SKM-1 (cell line): ENCODE measurements around the gene DENND1A.
A peak's percentile ranks its signal among the peaks of the same experiment; 100 is the strongest.
"Not testable (repeated sequence)": the region's sequence is repeated elsewhere in the genome, so short reads cannot be mapped to it uniquely, and the experiment has no call there.

Source experiments
- DNase-seq: peaks from one replicate; lab custom pipeline; 2025; ENCODE audit not compliant: unreplicated experiment; lab: John Stamatoyannopoulos, UW

DENND1A gene, protein sequence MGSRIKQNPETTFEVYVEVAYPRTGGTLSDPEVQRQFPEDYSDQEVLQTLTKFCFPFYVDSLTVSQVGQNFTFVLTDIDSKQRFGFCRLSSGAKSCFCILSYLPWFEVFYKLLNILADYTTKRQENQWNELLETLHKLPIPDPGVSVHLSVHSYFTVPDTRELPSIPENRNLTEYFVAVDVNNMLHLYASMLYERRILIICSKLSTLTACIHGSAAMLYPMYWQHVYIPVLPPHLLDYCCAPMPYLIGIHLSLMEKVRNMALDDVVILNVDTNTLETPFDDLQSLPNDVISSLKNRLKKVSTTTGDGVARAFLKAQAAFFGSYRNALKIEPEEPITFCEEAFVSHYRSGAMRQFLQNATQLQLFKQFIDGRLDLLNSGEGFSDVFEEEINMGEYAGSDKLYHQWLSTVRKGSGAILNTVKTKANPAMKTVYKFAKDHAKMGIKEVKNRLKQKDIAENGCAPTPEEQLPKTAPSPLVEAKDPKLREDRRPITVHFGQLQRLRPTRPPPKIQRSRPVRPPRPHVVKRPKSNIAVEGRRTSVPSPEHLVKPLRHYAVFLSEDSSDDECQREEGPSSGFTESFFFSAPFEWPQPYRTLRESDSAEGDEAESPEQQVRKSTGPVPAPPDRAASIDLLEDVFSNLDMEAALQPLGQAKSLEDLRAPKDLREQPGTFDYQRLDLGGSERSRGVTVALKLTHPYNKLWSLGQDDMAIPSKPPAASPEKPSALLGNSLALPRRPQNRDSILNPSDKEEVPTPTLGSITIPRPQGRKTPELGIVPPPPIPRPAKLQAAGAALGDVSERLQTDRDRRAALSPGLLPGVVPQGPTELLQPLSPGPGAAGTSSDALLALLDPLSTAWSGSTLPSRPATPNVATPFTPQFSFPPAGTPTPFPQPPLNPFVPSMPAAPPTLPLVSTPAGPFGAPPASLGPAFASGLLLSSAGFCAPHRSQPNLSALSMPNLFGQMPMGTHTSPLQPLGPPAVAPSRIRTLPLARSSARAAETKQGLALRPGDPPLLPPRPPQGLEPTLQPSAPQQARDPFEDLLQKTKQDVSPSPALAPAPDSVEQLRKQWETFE

DNA sequence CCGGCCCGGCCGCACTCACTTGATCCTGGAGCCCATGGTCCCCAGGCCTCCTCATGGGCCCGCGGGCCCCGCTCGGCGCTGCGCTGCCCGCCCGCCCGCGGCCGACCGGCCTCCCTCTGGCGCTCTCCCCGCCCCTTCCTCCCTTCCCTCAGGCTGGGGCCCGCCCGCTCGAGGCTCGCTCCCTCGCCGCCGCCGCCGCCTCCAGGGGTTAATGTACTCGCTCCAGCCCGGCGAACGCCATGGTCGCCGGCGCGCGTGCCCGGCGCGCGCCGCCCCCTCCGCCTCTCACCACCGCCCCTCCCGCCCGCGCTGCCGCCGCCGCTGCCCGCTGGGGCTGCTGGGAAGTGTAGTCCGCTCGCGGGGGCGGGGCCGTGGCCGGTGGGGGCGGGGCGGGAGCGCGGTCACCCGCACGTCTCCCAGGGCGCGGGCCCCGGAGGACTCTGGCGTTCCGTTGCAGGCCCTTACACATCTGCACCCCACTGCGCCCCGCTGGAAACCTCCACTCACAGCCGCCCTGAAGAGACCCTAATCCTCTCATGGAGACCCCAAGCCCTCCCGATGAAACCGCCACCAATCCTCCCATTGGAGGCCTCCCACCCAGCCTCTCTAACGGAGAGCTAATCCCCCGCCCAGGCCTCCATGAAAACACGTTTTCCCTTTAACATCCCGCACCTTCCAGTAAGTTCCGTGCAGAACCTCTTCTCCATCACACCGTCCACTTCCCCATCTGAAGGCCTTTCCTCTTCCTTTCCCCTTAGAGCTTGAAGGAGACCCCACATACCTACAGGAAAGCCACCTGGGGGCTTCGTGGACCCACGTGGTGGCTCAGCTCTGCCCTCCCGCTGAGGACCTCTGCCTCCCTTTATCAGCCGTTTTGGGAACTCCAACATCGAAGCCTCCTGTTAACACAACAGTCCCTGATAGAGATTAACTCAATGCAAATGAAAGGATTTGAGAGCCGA is at the start of gene DENND1A:
Gene DENND1A, minus strand, starts transcription at position 257 of the 962 bp plus-strand sequence. Its CDS starts 221 bp downstream, at position 36.
- DNase-seq, result peak; percentile 45

DNA sequence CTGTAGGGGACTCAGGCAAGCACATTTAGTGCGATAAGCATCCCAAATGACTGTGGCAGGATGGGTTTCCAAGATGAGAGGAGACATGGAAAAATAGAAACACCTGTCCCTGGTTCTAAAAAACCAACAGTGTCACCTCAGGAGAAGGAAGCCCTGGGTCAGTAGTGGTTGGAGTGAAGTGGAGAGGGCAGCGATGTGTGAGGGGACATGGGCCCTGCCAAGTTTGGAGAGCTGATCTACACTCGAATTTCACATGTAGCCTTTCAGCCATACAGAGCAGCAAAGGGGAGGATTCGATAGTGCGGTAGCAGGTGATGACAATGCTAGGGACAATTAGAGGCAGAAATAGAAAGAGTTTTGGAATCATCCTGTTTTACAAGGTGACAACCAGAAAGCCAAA is 49.1 kb upstream of the DENND1A start:
- no peak for DNase-seq

DNA sequence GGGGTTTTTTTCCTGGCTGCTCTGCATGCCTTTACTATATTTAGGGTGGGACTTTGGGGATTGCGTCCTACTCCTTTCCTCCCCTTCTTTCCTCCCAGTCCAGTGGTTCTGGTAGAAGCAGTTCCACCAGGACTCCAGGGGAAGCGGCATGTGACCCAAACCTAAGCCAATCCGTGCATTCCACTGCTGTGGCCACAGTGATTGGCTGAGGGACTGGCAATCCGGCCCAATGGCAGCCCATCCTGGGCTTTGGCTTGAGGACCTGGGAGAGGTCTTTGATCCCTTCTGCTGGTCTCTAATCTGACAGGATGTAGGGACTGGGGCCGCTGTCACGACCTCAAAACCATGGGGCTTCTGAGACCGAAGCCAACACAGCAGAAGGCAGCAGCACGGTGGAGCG is 46.7 kb upstream of the DENND1A start:
- DNase-seq, result not testable (repeated sequence)

DNA sequence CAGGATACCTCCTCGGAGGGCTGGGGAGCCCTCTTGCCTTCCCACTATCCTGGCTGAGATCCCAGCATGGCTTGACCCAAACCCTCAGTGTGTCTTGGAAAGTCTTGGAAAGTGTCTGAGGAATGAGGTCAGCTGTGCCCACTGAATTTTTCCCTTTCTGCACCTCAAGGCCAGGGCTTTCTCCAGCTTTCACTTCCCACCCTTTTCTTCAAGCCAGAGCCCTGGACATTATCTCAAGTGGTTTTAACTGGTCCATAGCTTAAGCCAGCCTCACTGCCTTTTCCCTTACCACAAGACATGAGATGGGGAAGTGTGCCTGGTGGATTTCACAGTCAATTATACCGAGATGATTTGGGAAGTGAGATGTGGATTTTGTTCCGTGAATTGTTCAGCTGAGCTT is 45.9 kb upstream of the DENND1A start:
- DNase-seq, result no peak

DNA sequence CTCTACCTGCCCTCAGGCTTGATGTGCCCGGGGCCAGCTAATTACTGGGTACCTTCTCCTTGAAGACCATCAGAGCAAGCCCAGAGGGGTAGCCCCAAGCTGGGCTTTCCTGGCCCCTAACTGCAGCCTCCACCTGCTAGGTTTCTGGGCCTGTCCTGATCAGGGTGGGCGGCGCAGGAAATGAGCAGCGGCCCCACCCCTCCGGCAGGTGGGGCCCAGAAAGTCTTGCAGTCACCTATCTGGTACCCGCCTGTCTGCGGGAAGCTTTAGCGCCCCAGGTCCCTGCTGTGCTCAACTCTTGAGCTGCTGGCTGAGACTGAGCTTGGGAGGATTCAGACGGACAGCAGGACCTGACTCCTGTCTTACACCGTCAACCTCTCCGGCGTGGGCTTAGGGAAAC is 44.5 kb upstream of the DENND1A start:
- no peak for DNase-seq

DNA sequence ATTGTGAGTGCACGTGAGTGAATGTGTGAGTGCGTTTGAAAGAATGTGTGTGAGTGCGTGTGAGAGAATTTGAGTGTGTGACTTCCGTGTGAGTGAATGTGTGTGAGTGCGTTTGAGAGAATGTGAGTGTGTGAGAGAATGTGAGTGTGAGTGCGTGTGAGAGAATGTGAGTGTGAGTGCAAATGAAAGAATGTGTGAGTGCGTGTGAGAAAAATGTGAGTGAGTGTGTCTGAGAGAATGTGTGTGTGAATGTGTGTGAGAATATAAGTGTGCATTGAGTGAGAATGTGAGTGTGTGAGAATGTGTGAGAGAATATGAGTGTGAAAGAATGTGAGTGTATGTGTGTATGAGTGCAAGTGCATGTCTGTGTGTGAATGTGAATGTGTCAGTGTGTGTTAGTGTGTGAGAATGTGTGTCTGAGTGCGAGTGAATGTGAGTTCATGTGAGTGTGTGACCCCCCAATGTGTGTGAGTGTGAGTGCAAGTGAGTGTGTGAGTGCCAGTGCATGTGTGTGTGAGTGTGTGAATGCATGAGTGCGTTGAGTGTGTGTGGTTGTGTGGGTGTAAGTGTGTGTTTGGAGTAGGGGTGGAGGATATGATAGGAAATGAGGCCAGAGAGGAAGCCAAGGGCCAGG is 43.8 kb upstream of the DENND1A start:
- DNase-seq, result no peak

DNA sequence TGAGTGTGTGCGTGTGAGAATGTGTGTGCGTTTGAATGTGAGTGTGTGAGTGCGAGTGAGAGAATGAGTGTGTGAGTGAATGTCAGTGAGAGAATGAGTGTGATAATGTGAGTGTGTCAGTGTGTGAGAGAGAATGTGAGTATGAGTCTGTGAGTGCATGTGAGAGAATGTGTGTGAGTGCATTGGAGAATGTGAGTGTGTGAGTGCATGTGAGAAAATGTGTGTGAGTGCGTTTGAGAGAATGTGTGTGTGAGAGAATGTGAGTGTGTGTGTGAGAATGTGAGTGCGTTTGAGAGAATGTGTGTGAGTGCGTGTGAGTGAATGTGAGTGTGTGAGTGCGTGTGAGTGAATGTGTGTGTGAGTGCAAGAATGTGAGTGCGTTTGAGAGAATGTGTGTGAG is 42.7 kb upstream of the DENND1A start:
- no peak for DNase-seq

DNA sequence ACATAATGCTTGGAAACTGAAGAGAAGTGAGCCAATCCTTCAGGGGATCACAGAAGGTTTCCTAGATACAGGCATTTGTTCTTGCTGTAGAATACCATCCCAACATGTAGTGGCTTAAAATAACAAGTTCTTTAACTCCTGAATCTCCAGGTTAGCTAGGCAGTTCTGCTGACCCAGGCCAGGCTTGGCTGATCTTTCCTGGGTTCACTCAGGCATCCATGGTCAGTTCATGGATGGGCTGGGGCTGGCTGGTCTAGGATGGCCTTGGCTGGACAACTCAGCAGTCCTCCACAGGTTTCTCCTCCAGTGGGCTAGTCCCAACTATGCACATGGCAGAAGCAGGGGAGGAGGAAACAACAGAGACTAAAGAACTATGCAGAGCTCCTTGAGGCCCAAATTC is 37.4 kb upstream of the DENND1A start:
- DNase-seq, result no peak

DNA sequence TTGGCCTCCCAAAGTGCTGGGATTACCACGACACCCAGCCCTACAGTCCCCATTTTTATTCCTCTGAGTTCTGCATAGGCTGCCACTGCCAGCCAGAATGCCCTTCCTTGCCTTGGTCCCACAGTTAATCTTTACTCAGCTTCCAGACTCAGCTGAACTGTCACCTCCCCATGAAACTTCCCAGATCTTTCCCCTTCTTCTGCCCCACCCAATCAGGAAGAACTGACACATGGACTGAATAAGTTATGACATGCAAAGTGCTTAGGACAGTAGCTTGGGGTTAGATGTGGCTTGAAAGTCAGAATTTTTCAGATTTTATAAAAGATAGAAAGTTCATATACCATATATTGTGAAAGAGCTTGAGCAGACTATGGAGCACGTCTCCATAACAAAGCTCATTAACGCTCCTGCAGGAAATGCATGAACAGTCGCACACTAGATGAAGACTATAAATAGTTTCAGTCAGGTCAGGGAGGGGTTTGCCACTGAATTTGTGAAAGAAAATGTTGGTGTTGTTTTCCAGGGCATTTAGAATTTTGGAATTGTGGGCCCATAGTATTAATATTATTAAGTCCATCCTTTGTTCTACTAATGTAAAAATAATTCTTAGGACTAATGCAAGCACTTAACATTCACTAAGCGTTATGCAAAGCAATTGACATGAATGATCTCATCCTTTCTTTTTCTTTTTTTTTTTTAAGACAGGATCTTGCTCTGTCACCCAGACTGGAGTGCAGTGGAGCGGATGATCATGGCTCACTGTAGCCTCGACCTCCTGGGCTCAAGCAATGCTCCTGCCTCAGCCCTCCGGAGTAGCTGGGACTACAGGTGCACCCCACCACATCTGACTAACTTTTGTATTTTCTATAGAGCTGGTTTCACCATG is 36.1 kb upstream of the DENND1A start:
- no peak for DNase-seq

DNA sequence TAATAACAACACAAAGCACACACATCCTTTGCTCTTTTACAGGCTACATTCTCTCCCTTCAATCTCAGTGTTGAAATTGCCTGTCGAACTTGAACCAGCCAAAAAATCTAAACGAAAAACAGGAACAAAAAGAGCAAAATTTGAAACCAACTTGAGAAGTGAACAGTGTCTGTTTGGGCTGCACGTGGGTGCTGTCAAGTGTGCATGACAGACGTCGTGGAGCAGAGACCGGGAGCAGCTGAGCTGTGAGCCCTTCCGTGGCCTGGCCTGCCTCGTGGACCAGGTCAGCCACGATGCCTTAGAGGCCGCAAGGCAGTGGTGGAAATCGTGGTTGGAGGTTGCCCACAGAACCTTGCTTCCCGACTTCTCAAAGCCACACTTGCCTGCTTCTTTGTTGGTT is 34.8 kb upstream of the DENND1A start:
- no peak for DNase-seq

DNA sequence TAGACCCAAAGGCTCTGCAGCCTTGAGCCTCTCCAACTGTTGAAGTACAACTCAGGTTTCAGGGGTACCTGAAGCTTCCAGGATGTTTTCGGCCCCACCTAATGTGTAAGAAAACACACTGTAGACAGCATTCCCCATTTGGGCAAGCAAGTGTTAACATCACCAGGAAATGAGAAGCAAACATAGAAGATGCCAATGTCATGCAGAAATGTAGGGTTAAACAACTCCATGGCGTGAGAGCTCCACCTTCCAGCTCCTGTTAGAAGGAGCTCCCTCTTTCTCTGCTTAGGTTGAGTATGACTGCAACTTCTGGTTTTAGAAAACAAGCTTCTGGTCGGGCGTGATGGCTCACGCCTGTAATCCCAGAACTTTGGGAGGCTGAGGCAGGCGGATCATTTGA is 31.0 kb upstream of the DENND1A start:
- DNase-seq, result no peak

DNA sequence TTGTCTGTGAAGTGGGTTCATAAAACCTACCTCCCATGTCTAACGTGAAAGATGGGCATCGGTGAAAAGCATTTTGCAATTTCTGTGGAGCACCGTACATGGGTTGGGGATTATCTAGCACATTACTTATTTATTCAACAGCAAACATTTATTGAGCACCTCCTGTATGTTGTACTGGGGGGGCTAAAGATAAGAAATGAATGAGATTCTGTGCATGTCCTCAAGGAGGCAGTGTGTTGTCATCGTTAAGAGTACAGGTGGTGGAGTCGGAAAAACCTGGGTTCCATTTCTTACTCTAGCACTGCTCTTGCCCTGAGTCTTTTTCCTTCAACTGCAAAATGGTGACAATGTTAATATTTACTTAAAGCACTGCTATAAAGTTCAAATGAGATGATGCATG is 30.4 kb upstream of the DENND1A start:
- no peak for DNase-seq

DNA sequence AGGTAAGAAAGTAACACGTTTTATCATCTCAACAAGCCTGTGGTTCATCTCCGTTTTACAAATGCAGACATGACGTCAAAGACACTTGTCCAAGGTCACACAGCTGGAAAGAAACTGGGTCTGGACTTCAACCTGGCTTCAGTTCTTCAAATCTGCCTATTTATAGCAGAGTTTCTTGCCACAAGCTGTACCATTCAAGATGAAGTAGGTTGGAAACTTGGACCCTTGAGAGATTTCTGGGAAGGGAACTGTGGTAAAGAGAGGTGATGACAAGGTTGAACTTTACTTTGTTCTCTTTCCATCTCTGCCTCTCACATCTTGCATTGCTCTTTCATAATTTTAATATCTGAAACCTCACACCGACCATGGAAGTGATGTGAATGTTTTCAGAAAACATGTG is 29.9 kb upstream of the DENND1A start:
- DNase-seq, result no peak

DNA sequence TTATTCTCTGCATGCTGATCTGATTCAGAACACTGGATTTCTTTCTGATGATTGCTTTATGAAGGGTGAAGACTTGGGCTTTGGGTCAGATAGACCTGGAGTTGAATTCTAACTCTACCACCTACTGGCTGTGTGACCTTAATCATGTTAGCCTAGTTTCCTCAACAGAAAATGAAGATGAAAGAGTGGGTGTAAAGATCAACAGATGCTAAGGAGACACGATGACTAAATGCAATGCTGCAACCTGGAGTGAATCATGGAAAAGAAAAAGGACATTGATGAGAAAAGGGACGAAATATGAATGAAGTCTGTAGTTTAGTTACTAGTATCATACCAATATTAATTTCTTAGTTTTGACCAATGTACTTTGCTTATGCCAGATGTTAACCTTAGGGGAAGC is 27.8 kb upstream of the DENND1A start:
- no peak for DNase-seq

DNA sequence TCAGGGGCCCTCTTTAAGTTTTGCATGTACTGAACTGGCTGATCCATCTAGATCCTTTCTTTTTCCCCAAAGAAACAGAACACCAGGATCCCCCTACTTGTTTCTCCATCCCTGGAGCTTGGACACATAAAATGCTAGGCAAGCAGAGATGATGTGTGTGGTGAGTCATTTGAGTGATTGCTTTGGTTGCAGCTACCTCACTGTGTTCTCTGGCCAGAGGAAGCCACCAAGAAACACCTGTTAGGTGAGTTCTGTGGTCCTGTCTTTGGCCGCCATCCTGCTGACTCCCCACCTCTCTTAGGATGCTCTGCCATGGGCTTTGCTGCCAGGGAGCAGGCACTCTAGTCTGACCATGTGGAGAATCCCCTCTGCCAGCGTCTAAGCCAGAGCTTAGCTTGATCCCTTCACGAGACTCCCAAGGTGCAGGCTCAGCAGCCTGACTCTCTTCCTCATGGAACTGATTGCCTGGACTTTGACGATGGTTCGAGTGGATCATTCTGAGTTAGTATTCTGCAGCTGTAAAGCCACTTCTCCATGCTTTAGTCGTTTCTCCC is 27.3 kb upstream of the DENND1A start:
- DNase-seq, result no peak

DNA sequence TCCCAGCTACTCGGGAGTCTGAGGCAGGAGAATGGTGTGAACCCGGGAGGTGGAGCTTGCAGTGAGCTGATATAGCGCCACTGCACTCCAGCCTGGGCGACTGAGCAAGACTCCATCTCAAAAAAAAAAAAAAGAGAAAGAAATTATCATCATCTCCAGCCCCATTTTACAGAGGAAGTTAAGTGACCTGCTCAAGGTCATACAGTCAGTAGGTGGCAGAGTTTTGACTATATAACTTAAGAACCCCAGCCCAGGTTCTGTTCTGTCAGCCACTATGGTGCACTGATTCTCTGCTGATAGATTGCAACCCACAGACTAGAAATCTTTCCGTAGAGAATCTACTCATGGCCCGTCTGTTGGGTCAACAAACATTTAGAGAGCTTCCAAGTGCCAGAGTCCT is 25.7 kb upstream of the DENND1A start:
- no peak for DNase-seq

DNA sequence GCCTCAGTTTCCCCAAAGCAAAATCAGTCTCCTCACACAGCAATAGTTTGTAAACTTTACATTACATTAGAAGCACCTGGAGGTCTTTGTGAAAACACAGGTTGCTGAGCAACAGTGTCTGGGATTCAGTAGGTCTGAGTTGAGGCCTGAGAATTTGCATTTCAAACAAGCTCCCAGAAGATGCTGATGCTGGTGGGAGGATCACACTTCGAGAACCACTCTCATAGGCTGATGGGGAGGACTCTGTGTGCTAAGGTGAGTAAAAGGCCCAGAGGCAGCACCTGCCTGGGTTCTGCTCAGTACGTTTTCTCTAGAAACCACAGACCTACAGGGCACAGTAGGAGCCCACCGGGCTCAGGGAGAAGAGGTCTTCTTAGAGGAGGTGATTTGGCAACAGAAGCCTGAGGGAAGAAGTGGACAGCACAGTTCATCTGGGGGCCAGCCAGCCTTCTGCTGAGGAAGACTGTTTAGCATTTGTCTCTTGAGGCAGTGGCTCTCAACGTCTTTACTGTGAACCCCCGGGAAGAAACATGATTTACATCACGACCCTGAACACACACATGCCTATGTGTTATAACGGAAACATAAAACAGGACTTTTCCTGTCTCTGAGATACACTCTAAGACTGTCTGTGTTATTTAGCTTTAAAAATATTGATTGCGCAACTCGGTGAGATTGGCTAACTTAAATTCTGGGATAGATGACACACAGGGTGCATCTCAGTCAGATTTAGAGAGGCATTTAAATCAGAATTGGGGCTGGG is 24.8 kb upstream of the DENND1A start:
- DNase-seq, result no peak
